Lower leg skin (tissue), 3 donors: Measurements from ENCODE around the gene NTN3.

Experiments
- CTCF ChIP-seq, 3 donors: fragments of 450-650 bp; IDR thresholded peaks; one replicate each; pipeline ENCODE4 v1.5.1; 2016; ENCODE audit warnings: antibody characterized with exemption in 3 of 3, mild to moderate bottlenecking in 3 of 3, moderate library complexity in 2 of 3
- POLR2A ChIP-seq, 2 donors: fragments of 450-650 bp; IDR thresholded peaks; one replicate each; pipeline ENCODE4 v1.6.1; 2016 to 2017; ENCODE audit warnings: antibody characterized with exemption in 2 of 2, mild to moderate bottlenecking in 1 of 2, moderate library complexity in 1 of 2

- no peak for TF ChIP-seq CTCF (IDR thresholded peaks at IDR 0.05)
- no peak for TF ChIP-seq POLR2A (IDR thresholded peaks at IDR 0.05)
Observed at GRCh38 chr16:2500430-2500917, 29.4 kb downstream of the NTN3 start.
